Endothelial cell of umbilical vein (primary cell): ENCODE results near the gene FUZ. TPM values are rescaled to one million over a fixed set of nuclear protein-coding genes. Genes with fewer than 3 reads are reported as not detected.

ENCODE experiments used
- BruUV-seq: library from RNA; stranded (reverse); fragments of 400-500 nt; replicated peaks from 2 replicates; lab custom pipeline; 2021; lab: Mats Ljungman, UMichigan
- CTCF ChIA-PET: fragments of 300-600, 350-600 bp; sonication (Branson Sonifier 250); formaldehyde crosslinking; loops from one replicate; lab custom pipeline; 2021; ENCODE audit warnings: antibody characterized with exemption, inconsistent platforms; lab: Charles Lee
- POLR2A ChIA-PET: fragments of 300-600, 350-600 bp; sonication (Branson Sonifier 250); formaldehyde crosslinking; loops from one replicate; lab custom pipeline; 2021; ENCODE audit warnings: antibody characterized with exemption, inconsistent platforms; lab: Charles Lee
- DNase-seq: peaks from one replicate; pipeline ENCODE4 v3.0.0-alpha.2; 2011; ENCODE audit warnings: low read depth, low spot score
- FAIRE-seq: peaks from 2 replicates; lab custom pipeline; 2011; peaks lifted over from hg19 to GRCh38; lab: Jason Lieb, UNC
- H2AFZ ChIP-seq: 2 replicates; pipeline ENCODE4 v1.6.0; 2012; ENCODE audit warnings: low read depth, low read length, control low read depth, inconsistent platforms
- H3K27ac ChIP-seq: 2 replicates; pipeline ENCODE4 v1.5.1; 2011; ENCODE audit warnings: low read depth, mild to moderate bottlenecking, control low read depth, low read length, moderate library complexity; ENCODE audit not compliant: insufficient read depth
- H3K27me3 ChIP-seq, 2 experiments: 2 replicates each; pipeline versions ENCODE4 v1.6.0 to v1.6.1; 2011; ENCODE audit warnings: low read length in 2 of 2, mixed read lengths in 1 of 2; ENCODE audit not compliant: control insufficient read depth in 2 of 2, insufficient read depth in 2 of 2
- H3K36me3 ChIP-seq, 2 experiments: 2 replicates in 1 of 2; 3 replicates in 1 of 2; pipeline ENCODE4 v1.5.1; 2011; ENCODE audit warnings: low read length in 2 of 2, mild to moderate bottlenecking in 1 of 2, moderate library complexity in 1 of 2; ENCODE audit not compliant: control insufficient read depth in 2 of 2, insufficient read depth in 2 of 2; ENCODE audit errors: extremely low read depth in 1 of 2
- H3K4me1 ChIP-seq: 3 replicates; pipeline ENCODE4 v1.5.1; 2011; ENCODE audit warnings: mild to moderate bottlenecking, low read length; ENCODE audit not compliant: control insufficient read depth, insufficient read depth; ENCODE audit errors: extremely low read depth
- H3K4me2 ChIP-seq: 2 replicates; pipeline ENCODE4 v1.6.1; 2011; ENCODE audit warnings: low read length, control low read depth, mixed read lengths; ENCODE audit not compliant: insufficient read depth
- H3K4me3 ChIP-seq, 3 experiments: fragments of 200-600 bp in 1 of 3; sonication (generic), shearing (Covaris generic) in 1 of 3; replicated peaks in 1 of 3; 2 replicates each; pipeline ENCODE4 v1.5.1; 2011 to 2016; ENCODE audit warnings: control low read depth in 3 of 3, low read length in 3 of 3, mild to moderate bottlenecking in 2 of 3, inconsistent platforms in 1 of 3, low read depth in 1 of 3, moderate library complexity in 1 of 3; ENCODE audit not compliant: insufficient read depth in 1 of 3
- H3K79me2 ChIP-seq: 2 replicates; pipeline ENCODE4 v1.6.0; 2012; ENCODE audit warnings: low read length, inconsistent platforms; ENCODE audit not compliant: control insufficient read depth, insufficient read depth
- H3K9ac ChIP-seq: replicated peaks from 2 replicates; pipeline ENCODE3; 2011; ENCODE audit warnings: low read length, control low read depth; ENCODE audit not compliant: insufficient read depth; ENCODE audit errors: extremely low read depth
- H3K9me1 ChIP-seq: replicated peaks from 3 replicates; pipeline ENCODE4 v1.6.0; 2011; ENCODE audit warnings: mild to moderate bottlenecking, low read length; ENCODE audit not compliant: control insufficient read depth, insufficient read depth; ENCODE audit errors: extremely low read depth
- H3K9me3 ChIP-seq: replicated peaks from 2 replicates; pipeline ENCODE4 v1.5.1; 2012; ENCODE audit warnings: low read length, inconsistent platforms; ENCODE audit not compliant: control insufficient read depth, insufficient read depth
- H4K20me1 ChIP-seq: replicated peaks from 2 replicates; pipeline ENCODE3; 2011; ENCODE audit warnings: mild to moderate bottlenecking, low read length; ENCODE audit not compliant: control insufficient read depth, insufficient read depth; ENCODE audit errors: extremely low read depth
- CTCF ChIP-seq, 2 donors: IDR thresholded peaks; 1 replicate in 1 of 2; 2 replicates in 1 of 2; pipeline ENCODE4 v1.5.1; 2011; ENCODE audit warnings: low read length in 2 of 2, mild to moderate bottlenecking in 2 of 2, moderate library complexity in 2 of 2, control low read depth in 1 of 2, inconsistent platforms in 1 of 2, low read depth in 1 of 2; ENCODE audit not compliant: insufficient read depth in 1 of 2; ENCODE audit errors: extremely low read depth in 1 of 2
- EZH2 ChIP-seq: IDR thresholded peaks from 2 replicates; pipeline ENCODE4 v1.6.1; 2012; ENCODE audit warnings: borderline replicate concordance, low read depth, mild to moderate bottlenecking, moderate library complexity, low read length, inconsistent platforms; ENCODE audit not compliant: severe bottlenecking
- FOS ChIP-seq: IDR thresholded peaks from 2 replicates; pipeline ENCODE4 v1.6.1; 2011; ENCODE audit warnings: mild to moderate bottlenecking, low read length, moderate library complexity, borderline replicate concordance; ENCODE audit not compliant: insufficient read depth
- GATA2 ChIP-seq: IDR thresholded peaks from 2 replicates; pipeline ENCODE4 v1.7.0; 2011; ENCODE audit warnings: low read depth, mild to moderate bottlenecking, moderate library complexity, mixed read lengths, low read length; ENCODE audit not compliant: insufficient read length, insufficient read depth
- JUN ChIP-seq: IDR thresholded peaks from 2 replicates; pipeline ENCODE4 v1.6.1; 2011; ENCODE audit warnings: borderline replicate concordance, low read depth; ENCODE audit not compliant: insufficient read length, insufficient read depth
- MAX ChIP-seq: IDR thresholded peaks from 2 replicates; pipeline ENCODE4 v1.6.1; 2011; ENCODE audit not compliant: insufficient read depth, insufficient read length
- MYC ChIP-seq: IDR thresholded peaks from one replicate; pipeline ENCODE4 v1.6.1; 2011; ENCODE audit warnings: mild to moderate bottlenecking, low read depth, low read length
- POLR2A ChIP-seq: IDR thresholded peaks from 2 replicates; pipeline ENCODE4 v1.6.1; 2012; ENCODE audit warnings: low read depth, mild to moderate bottlenecking, control low read depth, low read length
- POLR2AphosphoS5 ChIP-seq: IDR thresholded peaks from 2 replicates; pipeline ENCODE4 v1.6.1; 2012; ENCODE audit warnings: low read depth, mild to moderate bottlenecking, control low read depth, low read length, moderate library complexity; ENCODE audit not compliant: insufficient read depth
- dilution Hi-C: fragments of 300-500 bp; cut with MboI; formaldehyde crosslinking; loops from one replicate; pipeline ENCODE4 v1.15.0; 2019; ENCODE audit warnings: low sequenced_read_pairs; ENCODE audit not compliant: extremely low pct_ligation_motif_present
- intact Hi-C: fragments of 100-400 bp; cut with micrococcal nuclease; formaldehyde crosslinking; loops from one replicate; pipeline ENCODE4 v1.10.0; 2022
- polyA plus RNA-seq, 4 experiments: library from polyadenylated mRNA; depleted of rRNA in 3 of 4; stranded (reverse) in 3 of 4; unstranded in 1 of 4; fragments of >200 nt; gene quantifications; 2 replicates each; pipeline versions ENCODE4 v1.2.1 to v1.2.3, GENCODE V29; 2011 to 2012; ENCODE audit warnings: missing spikeins in 1 of 4
- total RNA-seq: library from RNA; stranded (reverse); gene quantifications from 2 replicates; pipeline ENCODE4 v1.2.3, GENCODE V29; 2021

Gene FUZ
- total and polyA plus RNA-seq, 2 donors (not counting 3 experiments of a cell fraction or from before 2014, with no cell fraction given), result 12.3 to 14.0 TPM

GRCh38 chr19:49846408-49846807 lies 33.3 kb upstream of the FUZ start:
- Histone ChIP-seq H4K20me1 (no peaks in the 10 kb centered on the region), H3K27ac (no peak overlapping the region), H3K79me2 (no peaks in the 10 kb centered on the region), H3K9me3 (no peaks in the 10 kb centered on the region), H3K27me3 (no peaks in the 10 kb centered on the region), H3K4me1 (peaks cover 7% of the 10 kb centered on the region), H3K4me2 (no peak overlapping the region), H3K9ac (no peak overlapping the region), H3K36me3 (no peaks in the 10 kb centered on the region), H2AFZ (no peak overlapping the region), H3K9me1 (no peaks in the 10 kb centered on the region), H3K4me3 (no peak overlapping the region)
- CTCF ChIA-PET, result no interaction called here
- POLR2A ChIA-PET, result no interaction called here
- dilution Hi-C loops, result no loop called here
- intact Hi-C loops, result no loop called here
- no TSS peak for BruUV-seq
- FAIRE-seq (no peak), DNase-seq (no peak)
- no peak for TF ChIP-seq MYC
- no peak for TF ChIP-seq POLR2A
- TF ChIP-seq CTCF (IDR thresholded peaks at IDR 0.05; ENCODE audit: extremely low read depth in 1 of 2, insufficient read depth in 1 of 2, low read depth in 1 of 2, low read length in 2 of 2), result no peak
- TF ChIP-seq GATA2, result no peak
- TF ChIP-seq EZH2, result no peak
- TF ChIP-seq FOS, result no peak
- TF ChIP-seq JUN, result no peak
- TF ChIP-seq MAX, result no peak
- TF ChIP-seq POLR2AphosphoS5, result no peak
